HL-60/S4 treated with phorbol 12-myristate 13-acetate at 8.2 ng/mL for 4 days and 3 days (cell line): ENCODE results near the gene PGAP2.

Source experiments
- in situ Hi-C: fragments of 300-500 bp; cut with MboI; formaldehyde crosslinking; loops from 2 replicates; pipeline ENCODE4 v1.15.0; 2022; ENCODE audit warnings: low sequenced_read_pairs

The PGAP2 gene

DNA sequence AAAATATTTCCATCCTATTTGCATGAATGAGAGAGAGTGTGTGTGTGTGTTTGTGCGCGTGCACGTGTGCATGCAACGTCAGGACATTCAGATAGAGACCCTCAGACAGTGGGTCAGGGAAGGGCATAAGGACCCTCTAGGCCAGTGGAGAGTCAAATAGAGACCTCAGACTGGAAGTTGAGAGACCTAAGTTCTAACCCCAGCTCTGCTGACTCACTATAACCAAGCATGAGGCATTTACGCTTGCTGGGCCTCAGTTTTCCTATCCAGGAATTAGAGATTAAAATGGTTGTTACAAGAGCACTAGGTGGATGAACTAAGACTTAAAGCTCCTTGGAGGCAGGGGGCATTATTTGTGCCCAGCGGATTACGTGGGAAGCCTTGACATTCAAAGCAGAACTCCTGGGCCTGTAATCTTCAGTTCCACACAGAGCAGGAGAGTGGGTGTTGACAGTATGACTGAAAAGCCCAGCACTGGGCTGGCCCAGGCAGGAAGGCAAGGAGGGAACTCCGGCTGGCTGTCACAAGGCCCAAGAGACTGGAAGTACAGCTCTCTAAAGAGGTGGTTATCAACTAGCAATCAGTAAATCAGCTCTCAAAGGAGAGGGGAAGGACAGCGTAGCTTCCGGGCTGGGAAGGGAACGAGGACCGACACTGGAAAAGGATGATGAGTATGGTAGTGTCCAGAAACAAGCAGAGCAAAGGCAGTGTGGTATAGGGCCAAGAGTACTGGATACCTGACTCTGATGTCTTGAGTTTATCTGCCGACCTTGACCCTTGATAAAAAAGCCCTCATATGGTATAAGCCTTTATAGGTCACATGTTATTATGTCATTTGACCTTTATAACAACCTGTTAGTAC, 23.2 kb downstream of the PGAP2 start:
- in situ Hi-C loops = no loop called here

DNA sequence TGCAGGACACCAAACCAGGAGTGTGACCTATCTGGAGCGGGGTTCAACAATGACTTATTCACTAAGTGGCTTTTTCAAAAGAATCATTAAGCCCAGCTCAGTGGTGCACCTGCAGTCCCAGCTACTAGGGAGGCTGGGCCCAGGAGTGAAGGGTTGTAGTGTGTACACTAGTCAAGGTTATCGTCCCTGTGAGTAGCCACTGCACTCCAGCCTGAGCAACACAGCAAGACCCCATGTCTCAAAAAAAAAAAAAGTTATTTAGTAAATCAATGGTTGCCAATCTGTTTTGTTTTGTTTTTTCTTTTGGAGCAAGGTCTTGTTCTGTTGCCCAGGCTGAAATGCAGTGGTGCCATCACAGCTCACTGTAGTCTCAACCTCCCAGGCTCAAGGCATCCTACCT, 24.5 kb downstream of the PGAP2 start:
- in situ Hi-C loops = no loop called here

DNA sequence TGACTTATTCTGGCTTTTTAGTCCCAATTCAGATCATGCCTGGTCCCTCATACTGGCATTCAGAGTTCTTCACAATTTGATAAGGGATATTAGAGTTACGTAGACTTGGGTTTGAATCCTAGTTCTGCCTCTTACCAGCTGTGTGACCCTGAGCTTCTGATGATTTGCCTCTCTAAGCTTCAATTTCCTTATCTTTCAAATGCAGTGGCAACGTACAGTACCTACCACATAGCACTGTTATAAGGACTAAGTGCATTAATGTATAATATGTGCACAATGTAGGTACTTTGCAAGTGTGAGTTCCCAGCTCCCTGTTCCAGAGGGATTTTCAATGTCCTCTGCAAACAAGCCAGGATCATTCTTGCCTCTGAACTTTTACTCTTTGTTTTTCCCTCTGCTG, 25.1 kb downstream of the PGAP2 start:
- in situ Hi-C loops = no loop called here

DNA sequence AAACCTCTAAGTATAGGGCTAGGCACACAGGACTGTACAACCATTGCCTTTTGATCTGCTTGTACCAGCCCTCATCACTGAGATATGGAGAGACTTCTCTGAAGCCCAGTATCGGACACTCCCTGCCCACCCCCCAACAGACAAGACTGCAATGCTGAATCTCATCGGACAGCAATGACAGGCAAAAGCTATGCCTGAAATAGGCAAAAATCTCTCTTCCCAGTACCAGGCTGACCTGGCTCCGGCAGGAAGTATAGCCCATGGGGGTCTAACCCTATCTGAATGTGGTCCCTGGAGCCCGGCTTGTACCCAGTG, 25.9 kb downstream of the PGAP2 start:
- in situ Hi-C loops = no loop called here

DNA sequence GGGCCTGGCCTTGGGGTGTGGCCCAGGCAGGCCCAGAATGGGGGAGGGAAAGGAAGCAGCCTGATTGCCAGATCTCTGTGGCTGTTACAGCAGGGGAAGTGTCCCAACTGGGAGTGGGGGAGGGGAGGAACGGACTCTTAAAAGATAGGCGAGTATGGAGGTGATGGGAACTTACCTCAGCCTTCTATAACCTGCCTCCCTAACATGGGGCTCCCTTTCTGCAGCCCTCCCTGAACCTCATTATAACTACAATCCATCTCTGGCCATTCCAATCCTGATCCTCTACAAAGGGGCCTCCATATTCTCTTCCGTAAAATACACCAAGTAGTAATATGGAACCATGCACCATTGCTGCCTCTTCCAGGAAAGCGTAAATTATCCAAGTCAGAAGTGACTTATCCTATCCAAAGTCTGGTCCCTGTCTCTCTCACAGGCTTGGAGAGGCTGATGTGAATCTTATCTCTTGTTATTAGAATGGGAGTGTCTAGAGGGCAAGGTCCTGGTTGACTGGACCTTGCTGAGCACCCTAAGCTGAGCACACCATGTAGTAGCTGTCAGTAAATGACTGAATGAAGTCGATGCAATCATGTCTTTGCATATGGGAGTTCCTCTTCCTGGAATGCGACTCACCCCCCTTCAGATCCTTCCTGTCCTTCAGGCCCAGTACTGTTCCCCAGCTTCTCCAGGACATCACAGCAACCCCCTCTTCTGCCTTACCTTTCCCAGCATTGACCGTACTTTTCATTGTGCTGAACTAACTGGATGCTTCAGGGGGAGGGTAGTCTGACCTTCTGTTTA, 26.5 kb downstream of the PGAP2 start:
- in situ Hi-C loops = no loop called here

DNA sequence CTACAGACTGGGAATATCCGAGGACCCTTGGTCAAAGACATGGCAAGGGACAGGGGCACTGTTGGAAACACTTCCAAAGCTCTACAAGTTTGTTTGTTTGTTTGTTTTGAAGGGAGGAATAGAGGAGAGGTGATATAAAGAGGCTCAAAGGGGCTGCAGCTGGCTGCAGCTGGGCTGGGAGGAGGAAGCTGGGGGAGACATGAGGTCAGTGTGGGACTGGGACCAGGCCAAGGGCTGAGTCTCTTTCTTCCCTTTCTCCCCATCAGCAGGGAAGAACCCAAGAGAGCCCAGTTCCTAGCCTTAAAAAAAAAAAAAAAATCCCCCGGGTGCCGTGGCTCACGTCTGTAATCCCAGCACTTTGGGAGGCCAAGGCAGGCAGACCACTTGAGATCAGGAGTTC, 27.4 kb downstream of the PGAP2 start:
- in situ Hi-C loops = no loop called here

DNA sequence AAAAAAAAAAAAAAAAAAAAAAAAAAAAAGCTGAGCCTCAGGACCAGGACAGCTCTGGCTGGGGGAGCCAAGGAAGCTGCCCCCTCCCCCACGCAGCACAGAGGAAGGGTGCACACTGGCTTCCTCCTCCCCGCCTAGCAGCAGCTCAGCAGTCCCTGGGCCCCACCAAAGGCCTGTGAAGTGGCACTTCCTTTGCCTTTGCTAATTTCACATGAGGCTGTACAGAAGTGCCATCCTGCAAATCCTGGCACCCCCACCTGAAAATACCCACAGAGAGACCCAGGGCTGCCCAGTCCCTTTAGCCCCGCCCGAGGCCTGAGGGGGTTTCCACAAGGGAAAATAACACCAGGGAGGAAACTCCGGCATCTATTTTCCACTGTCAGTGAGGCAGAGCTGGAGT, 28.5 kb downstream of the PGAP2 start:
- in situ Hi-C loops = no loop called here

DNA sequence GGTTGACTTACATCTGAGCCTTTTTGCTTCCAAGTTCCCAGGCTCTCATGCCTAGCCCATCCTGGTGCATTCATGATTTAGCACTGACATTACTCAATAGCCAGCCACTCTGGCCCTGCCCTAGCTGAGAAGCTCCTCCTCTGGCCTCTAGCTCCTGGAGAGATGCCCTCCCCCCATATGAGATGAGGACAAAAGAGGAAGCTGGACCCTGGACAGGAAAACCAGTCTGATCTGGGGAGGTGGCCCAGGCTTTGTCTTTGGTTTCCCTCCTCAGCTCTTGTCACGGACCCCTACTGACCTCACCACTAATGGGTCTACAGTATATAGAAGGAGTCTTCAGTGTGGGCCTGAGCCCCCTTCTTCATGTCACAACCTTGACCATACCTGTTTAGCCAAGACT, 29.4 kb downstream of the PGAP2 start:
- in situ Hi-C loops = no loop called here

DNA sequence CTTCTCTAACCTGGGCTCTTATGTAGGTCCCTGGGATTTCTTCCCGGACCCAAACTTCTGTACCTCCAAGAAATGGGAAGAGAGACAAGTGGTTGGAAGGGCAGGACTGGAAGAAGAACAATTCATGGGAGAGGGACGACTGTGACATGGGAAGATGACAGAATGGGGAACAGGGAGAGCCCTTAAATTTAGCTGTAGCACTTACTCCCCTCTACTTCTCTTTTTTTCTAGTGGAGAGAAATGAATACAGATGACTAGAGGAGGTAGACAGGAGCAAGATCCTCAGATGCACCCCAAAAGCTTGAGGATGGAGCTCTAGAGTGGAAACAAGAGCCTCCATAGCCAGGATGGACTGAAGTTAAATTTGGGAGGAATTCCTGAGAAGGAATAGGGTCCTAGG, 30.1 kb downstream of the PGAP2 start:
- in situ Hi-C loops = no loop called here

DNA sequence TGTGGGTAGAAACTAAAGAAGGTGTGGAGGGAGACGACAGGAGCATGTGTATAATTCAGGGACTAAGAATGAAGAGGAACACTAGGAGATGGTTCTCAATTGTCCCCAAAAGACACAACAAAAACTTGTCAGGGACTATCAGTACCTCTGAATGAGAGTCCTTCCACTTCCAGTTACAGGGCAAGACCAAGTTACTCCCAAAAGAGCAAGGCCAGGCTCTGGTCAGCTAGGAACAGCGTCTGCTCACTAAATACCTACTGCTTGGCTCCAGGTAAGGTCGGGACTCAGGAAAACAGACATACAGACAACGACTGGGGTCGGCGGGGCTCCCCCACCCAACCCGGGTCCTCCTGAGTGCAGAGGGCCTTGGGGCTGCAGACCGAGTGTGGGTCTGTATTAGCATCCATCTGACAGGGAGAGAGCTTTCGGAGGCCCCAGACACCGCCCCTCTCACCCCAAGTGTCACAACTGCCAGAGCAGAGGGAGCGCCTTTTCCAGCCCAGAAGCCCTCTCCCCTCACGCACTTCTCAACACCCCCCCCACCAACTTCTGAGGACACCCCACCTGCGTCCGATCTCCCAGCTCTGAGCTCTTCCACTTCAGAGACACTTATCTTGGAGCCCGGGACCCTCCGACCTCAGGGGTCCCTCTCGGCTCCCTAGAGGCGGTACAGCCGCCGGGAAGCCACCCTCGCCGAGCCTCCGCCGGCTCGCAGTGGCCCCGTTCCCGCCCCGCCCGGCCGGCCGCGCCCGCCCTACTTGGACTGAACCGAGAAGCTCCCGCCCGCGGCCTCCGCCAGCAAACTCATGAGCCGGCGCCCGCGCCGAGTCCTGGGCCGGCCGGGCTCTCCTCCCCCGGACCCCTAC, 31.9 kb downstream of the PGAP2 start:
- in situ Hi-C loops = no loop called here

DNA sequence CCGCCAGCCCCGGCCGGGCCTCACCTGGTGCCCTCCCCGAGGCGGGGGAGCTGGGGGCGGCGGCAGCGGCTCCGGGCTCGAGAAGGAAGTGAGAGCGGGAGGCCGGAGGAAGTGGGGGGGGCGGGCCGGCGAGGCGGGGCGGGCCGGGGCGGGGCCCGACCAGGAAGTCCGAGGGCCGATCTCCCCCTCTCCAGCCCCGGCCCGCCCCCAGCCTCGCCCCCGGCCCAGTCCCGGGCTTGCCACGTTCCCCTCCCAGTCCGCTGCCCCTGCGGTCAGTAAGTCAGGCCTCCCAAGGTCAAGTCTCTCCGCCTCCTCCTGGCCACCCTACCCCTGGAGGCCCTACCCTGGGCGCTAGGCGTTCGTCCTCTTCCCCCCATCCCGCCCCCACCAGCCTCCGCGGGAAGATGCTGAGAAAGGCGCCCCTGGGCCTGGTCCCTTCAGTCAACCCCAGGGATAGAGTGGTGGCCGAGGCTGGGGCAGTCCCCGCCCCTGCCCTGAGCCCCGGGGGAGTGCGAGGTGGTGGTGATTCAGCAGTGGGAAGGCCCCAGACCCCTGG, 32.6 kb downstream of the PGAP2 start, which contains the start of gene RHOG:
Gene RHOG (minus strand): TSS at position 90 of the 556 bp plus-strand sequence. CDS start 12,821 bp downstream, outside the sequence.
- in situ Hi-C loops = no loop called here

DNA sequence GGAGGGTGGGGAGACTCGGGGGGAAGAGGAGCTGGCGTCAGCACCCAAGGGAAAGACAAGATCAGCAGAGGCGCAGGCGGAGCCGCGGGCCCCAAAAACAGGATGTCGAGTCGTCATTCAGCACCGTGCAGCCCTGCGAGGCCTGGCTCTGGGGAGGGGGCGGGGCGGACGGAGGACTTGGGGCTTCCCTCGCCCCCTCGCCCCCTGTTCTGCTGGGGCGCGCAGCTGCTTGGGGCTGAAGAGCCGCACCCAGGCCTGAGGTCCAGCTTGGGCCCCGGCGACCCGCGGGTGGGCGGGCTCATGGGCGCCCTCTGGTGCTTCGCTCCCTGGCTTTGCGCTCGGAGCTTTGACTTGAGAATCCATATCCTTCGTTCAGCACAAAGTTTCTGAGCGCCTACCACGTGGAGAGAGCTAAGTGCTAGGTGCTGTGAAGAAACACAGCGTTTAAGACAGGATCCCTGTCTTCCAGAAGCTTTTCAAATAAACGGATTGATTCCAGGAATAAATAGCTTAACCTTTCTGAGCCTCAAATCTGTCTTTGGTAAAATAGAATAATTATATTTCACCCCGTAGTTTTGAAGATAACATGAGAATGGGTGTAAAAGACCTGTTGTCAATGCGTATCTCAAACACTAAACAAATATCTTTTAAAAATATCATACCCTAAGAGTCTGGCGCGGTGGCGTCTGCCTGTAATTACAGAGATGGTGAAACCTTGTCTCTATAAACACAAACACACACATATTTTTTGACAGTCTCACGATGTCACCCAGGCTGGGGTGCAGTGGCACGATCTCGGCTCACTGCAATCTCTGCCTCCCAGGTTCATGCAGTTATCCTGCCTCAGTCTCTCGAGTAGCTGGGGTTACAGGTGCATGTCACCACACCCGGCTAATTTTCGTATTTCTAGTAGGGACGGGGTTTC, 33.3 kb downstream of the PGAP2 start:
- in situ Hi-C loops = no loop called here

DNA sequence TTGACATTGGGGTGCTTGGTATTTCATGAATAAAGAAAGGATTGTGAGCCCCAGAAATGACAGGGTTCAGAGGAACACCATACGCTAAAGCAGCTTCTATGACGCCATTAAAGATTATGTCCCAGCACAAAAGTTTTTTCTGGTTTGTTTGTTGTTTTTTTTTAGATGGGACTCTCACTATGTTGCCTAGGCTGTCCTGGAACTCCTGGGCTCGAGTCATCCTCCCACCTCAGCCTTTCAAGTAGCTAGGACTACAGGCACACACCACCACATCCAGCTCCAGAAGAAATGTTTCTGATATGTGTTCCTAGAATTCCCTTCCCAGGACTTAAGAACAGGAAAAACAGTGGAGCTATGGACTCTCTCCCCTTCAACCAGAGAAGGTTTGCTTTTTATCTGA, 35.0 kb downstream of the PGAP2 start:
- in situ Hi-C loops = no loop called here

DNA sequence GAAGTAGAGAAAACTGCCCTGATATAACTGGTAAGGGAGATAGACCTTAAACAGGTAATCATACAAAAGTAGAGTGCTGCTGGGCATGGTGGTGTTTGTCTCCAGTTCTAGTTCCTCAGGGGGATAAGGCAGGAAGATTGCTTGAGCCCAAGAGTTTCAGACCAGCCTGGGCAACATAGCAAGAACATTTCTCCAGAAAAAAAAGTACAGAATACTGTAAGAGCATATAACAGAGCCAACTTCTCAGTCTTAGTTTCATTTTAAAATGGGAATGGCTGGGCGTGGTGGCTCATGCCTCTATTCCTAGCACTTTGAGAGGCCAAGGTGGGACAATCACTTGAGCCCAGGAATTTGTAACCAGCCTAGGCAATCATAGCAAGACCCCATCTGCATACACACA, 36.9 kb downstream of the PGAP2 start:
- in situ Hi-C loops = no loop called here

DNA sequence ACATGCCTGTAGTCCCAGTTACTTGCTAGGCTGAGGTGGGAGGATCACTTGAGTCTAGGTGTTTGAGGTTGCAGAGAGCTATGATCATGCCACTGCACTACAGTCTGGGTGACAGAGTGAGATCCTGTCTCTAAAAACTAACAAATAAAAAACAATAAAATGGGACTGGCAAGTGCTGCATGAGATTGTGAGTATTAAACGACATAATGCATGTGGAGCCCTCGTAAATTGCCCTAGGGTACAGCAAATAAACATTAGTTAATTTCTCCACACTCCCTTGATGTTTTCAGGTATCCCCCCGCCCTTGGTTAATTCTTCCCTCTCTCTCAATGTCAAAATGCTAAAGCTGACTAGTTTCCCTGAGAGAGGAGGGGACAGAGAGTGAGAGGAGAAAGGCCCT, 37.3 kb downstream of the PGAP2 start:
- in situ Hi-C loops = no loop called here

DNA sequence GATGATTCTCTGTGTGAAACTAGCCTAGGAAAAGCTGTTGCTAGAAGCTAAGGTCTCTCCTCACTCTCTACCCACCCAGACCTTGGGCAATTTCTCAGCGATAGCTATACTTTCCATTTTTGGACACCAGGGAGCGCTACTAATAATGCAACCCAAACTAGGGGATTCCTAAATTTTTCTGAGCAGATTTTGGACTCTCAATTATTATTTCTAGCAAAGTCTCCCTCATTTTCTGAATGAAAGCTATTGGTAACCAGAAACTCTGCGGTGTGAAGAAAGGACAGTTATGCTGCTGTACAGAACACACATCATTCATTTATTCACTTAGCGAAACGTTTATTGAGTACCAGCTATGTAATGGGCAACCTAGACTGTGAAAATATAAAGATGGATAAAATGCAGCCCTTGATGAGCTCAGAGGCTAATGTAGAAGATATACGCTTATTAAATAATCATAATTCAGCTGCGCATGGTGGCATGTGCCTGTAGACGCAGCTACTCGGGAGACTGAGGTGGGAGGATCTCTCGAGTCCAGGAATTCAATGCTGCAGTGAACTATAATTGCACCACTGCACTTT, 41.0 kb downstream of the PGAP2 start:
- in situ Hi-C loops = no loop called here

DNA sequence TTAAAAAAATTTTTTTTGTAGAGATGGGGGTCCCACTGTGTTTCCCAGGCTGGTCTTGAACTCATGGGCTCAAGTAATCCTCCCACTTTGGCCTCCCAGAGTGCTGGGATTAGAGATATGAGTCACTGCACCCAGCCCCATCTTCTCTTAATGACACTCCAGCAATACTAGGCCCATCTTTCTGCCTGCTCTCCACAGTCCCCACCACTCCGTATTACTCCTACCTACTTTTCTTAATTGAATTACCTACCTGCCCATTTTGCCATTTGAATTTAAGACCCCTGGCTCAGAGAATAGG, 45.1 kb downstream of the PGAP2 start:
- in situ Hi-C loops = loop anchor here (10.0 kb wide), 1 partner anchor 211 kb away; no protein-coding TSS in a partner anchor

DNA sequence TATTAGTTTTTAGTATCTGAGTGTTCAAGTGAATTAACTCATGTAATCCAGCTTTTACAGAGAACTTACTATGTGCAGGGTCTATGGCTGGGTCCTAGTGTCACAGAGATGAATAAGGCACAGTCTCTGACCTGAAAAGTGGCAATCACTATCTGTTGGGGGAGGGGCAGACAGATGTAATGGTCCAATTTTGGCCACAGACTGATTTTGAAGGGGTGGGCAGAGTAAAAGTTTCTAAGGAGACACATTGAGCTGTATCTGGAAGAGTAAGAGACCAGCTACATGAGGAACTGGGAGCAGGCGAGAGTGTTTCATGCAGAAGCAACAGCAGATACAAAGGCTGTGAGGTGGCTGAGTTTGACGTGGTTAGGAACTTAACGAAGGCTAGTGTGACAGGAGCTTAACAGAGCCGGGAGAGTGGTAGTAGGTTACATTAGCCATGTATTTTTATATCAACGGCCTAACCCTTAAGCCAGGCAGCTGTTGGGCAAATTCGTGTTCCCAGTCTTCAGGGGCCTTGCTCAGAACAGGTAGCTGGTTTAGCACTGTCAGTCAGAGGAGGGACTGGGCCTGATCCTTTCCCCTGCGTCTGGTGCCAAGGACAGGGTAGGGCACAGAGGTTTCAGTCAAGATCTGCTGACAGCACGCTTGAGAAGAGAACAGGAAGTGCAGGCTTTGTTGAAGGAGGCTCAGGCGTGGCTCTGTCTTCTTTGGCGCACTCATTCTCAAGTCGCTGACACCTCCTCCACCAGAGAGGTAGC, 45.7 kb downstream of the PGAP2 start:
- in situ Hi-C loops = loop anchor here (10.0 kb wide), 1 partner anchor 211 kb away; no protein-coding TSS in a partner anchor

DNA sequence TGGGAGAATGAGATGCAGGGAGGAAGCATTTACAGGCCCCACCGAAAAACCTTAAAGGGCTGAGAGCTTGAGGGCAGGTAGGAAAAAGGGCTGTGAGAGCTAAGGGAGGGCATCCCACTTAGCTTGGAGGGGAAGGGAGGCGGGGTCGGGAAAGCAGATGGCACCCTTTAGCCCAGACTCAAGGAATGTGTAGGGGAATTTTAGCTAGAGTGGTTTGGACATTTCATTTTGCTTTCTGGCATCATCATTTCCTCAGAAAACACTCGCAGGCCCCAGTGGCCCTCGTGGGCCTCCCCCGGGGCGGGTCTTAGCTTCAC, 46.3 kb downstream of the PGAP2 start:
- in situ Hi-C loops = loop anchor here (10.0 kb wide), 1 partner anchor 210 kb away; no protein-coding TSS in a partner anchor
